Activated CD4-positive, alpha-beta T cell treated with anti-CD3 and anti-CD28 coated beads, Interleukin-2, amount 10 ng/mL, durations not matched to agents 24 days and 14 days (primary cell): Measurements from ENCODE around the gene RAB6D. TPM values are rescaled to one million over a fixed set of nuclear protein-coding genes. Genes with fewer than 3 reads are reported as not detected.
"Not testable (repeated sequence)": the region's sequence is repeated elsewhere in the genome, so short reads cannot be mapped to it uniquely, and the experiment has no call there.

Experiments used
- DNase-seq: peaks from one replicate; pipeline ENCODE4 v3.0.0; 2022
- H3K27ac Mint-ChIP-seq: one replicate; pipeline ENCODE4 v1.8.0; 2022; ENCODE audit warnings: mild to moderate bottlenecking, mixed read lengths
- H3K27me3 Mint-ChIP-seq: one replicate; pipeline ENCODE4 v1.8.0; 2022; ENCODE audit warnings: mixed read lengths
- H3K36me3 Mint-ChIP-seq: one replicate; pipeline ENCODE4 v1.8.0; 2022; ENCODE audit warnings: low read depth, mild to moderate bottlenecking, mixed read lengths
- H3K4me1 Mint-ChIP-seq: one replicate; pipeline ENCODE4 v1.8.0; 2021; ENCODE audit warnings: mixed read lengths
- H3K4me3 Mint-ChIP-seq: one replicate; pipeline ENCODE4 v1.8.0; 2022; ENCODE audit warnings: mild to moderate bottlenecking, moderate library complexity, mixed read lengths
- H3K9me3 Mint-ChIP-seq: one replicate; pipeline ENCODE4 v1.8.0; 2021; ENCODE audit warnings: mixed read lengths
- intact Hi-C: fragments of 100-400 bp; cut with micrococcal nuclease; formaldehyde crosslinking; loops from one replicate; pipeline ENCODE4 v1.15.1; 2023
- total RNA-seq: library from RNA; stranded (reverse); gene quantifications from 2 replicates; pipeline ENCODE4 v1.2.3, GENCODE V29; 2022

The RAB6D gene
- total RNA-seq, 1 donor from 2014 or later = not detected

- H3K27me3 Mint-ChIP-seq, H3K4me1 Mint-ChIP-seq, DNase-seq, H3K36me3 Mint-ChIP-seq, H3K9me3 Mint-ChIP-seq, H3K4me3 Mint-ChIP-seq, H3K27ac Mint-ChIP-seq, intact Hi-C loops: not testable (repeated sequence)
These were observed 27.5 kb upstream of the RAB6D start for GRCh38 chr2:131391471-131391870.

- H3K27ac Mint-ChIP-seq, H3K9me3 Mint-ChIP-seq, H3K4me1 Mint-ChIP-seq, DNase-seq, H3K36me3 Mint-ChIP-seq, intact Hi-C loops, H3K27me3 Mint-ChIP-seq, H3K4me3 Mint-ChIP-seq: not testable (repeated sequence)
These were observed 26.6 kb upstream of the RAB6D start for GRCh38 chr2:131390495-131391130.

- intact Hi-C loops = no loop called here
- Mint-ChIP-seq H3K9me3 (no peaks in the 10 kb centered on the region), H3K4me3 (no peak overlapping the region), H3K36me3 (no peaks in the 10 kb centered on the region), H3K27ac (no peak overlapping the region), H3K27me3 (no peaks in the 10 kb centered on the region), H3K4me1 (no peaks in the 10 kb centered on the region)
- no peak for DNase-seq
These were observed 25.7 kb upstream of the RAB6D start for GRCh38 chr2:131389657-131390056.

GRCh38 chr2:131388834-131389233 is 24.9 kb upstream of the RAB6D start:
- H3K36me3 Mint-ChIP-seq, H3K4me1 Mint-ChIP-seq, H3K4me3 Mint-ChIP-seq, intact Hi-C loops, DNase-seq, H3K27ac Mint-ChIP-seq, H3K9me3 Mint-ChIP-seq, H3K27me3 Mint-ChIP-seq: not testable (repeated sequence)

- H3K4me3 Mint-ChIP-seq, H3K36me3 Mint-ChIP-seq, H3K4me1 Mint-ChIP-seq, DNase-seq, H3K27me3 Mint-ChIP-seq, H3K9me3 Mint-ChIP-seq, H3K27ac Mint-ChIP-seq, intact Hi-C loops: not testable (repeated sequence)
These were observed 9.1 kb upstream of the RAB6D start for GRCh38 chr2:131373111-131373510.

- Mint-ChIP-seq H3K27ac (no peak overlapping the region), H3K4me1 (no peaks in the 10 kb centered on the region), H3K4me3 (no peak overlapping the region), H3K36me3 (no peaks in the 10 kb centered on the region), H3K9me3 (no peaks in the 10 kb centered on the region), H3K27me3 (peaks cover 11% of the 10 kb centered on the region)
- intact Hi-C loops = no loop called here
- no peak for DNase-seq
These were observed 6.0 kb upstream of the RAB6D start for GRCh38 chr2:131369954-131370353.

GRCh38 chr2:131368493-131369066 is 4.6 kb upstream of the RAB6D start:
- H3K36me3 Mint-ChIP-seq, H3K4me1 Mint-ChIP-seq, H3K4me3 Mint-ChIP-seq, DNase-seq, intact Hi-C loops, H3K27ac Mint-ChIP-seq, H3K9me3 Mint-ChIP-seq: not testable (repeated sequence)
- H3K27me3 Mint-ChIP-seq = peaks cover 19% of the 10 kb centered on the region

GRCh38 chr2:131367352-131367751 is 3.4 kb upstream of the RAB6D start:
- Mint-ChIP-seq H3K4me1 (peaks cover 7% of the 10 kb centered on the region), H3K36me3 (no peaks in the 10 kb centered on the region), H3K4me3 (no peak overlapping the region), H3K9me3 (no peaks in the 10 kb centered on the region), H3K27me3 (peaks cover 24% of the 10 kb centered on the region), H3K27ac (no peak overlapping the region)
- intact Hi-C loops = no loop called here
- no peak for DNase-seq

GRCh38 chr2:131366643-131367042 is 2.7 kb upstream of the RAB6D start:
- no peak overlapping the region for H3K4me3 Mint-ChIP-seq
- H3K9me3 Mint-ChIP-seq = no peaks in the 10 kb centered on the region
- H3K27ac Mint-ChIP-seq = no peak overlapping the region
- DNase-seq = no peak
- peaks cover 30% of the 10 kb centered on the region for H3K27me3 Mint-ChIP-seq
- intact Hi-C loops = no loop called here
- no peaks in the 10 kb centered on the region for H3K36me3 Mint-ChIP-seq
- peaks cover 7% of the 10 kb centered on the region for H3K4me1 Mint-ChIP-seq

- no peaks in the 10 kb centered on the region for H3K36me3 Mint-ChIP-seq
- intact Hi-C loops = no loop called here
- no peak overlapping the region for H3K27ac Mint-ChIP-seq
- H3K9me3 Mint-ChIP-seq = no peaks in the 10 kb centered on the region
- no peak overlapping the region for H3K4me3 Mint-ChIP-seq
- H3K27me3 Mint-ChIP-seq = peaks cover 41% of the 10 kb centered on the region
- H3K4me1 Mint-ChIP-seq = peaks cover 7% of the 10 kb centered on the region
- DNase-seq = no peak
These were observed 1.5 kb upstream of the RAB6D start for GRCh38 chr2:131365452-131365851.

GRCh38 chr2:131363213-131363612 is 755 bp downstream of the RAB6D start:
- peak overlapping the region; percentile 45 for H3K4me3 Mint-ChIP-seq
- H3K27ac Mint-ChIP-seq, intact Hi-C loops, H3K9me3 Mint-ChIP-seq, H3K4me1 Mint-ChIP-seq, H3K36me3 Mint-ChIP-seq, DNase-seq: not testable (repeated sequence)
- H3K27me3 Mint-ChIP-seq = peaks cover 47% of the 10 kb centered on the region

GRCh38 chr2:131361773-131362172 is 2.2 kb downstream of the RAB6D start:
- H3K4me3 Mint-ChIP-seq, H3K36me3 Mint-ChIP-seq, intact Hi-C loops, H3K4me1 Mint-ChIP-seq, H3K9me3 Mint-ChIP-seq, DNase-seq, H3K27ac Mint-ChIP-seq: not testable (repeated sequence)
- peaks cover 54% of the 10 kb centered on the region for H3K27me3 Mint-ChIP-seq

GRCh38 chr2:131353167-131353697 is 10.7 kb downstream of the RAB6D start:
- intact Hi-C loops, H3K9me3 Mint-ChIP-seq, H3K27ac Mint-ChIP-seq, H3K4me3 Mint-ChIP-seq, H3K36me3 Mint-ChIP-seq, H3K4me1 Mint-ChIP-seq, DNase-seq: not testable (repeated sequence)
- H3K27me3 Mint-ChIP-seq = peaks cover 24% of the 10 kb centered on the region

GRCh38 chr2:131349021-131349420 is 14.9 kb downstream of the RAB6D start:
- Mint-ChIP-seq H3K27me3 (peaks cover 9% of the 10 kb centered on the region), H3K27ac (no peak overlapping the region), H3K4me3 (no peak overlapping the region), H3K36me3 (no peaks in the 10 kb centered on the region), H3K4me1 (no peaks in the 10 kb centered on the region), H3K9me3 (peaks cover 4% of the 10 kb centered on the region)
- intact Hi-C loops = no loop called here
- no peak for DNase-seq

- H3K4me1 Mint-ChIP-seq, H3K27me3 Mint-ChIP-seq, H3K4me3 Mint-ChIP-seq, DNase-seq, intact Hi-C loops, H3K36me3 Mint-ChIP-seq, H3K9me3 Mint-ChIP-seq, H3K27ac Mint-ChIP-seq: not testable (repeated sequence)
These were observed 16.9 kb downstream of the RAB6D start for GRCh38 chr2:131347035-131347434.
